OCI-LY7 (cell line): ENCODE results near the gene SPATS2L. TPM values are rescaled to one million over a fixed set of nuclear protein-coding genes. Genes with fewer than 3 reads are reported as not detected.

Source experiments
- BruUV-seq: library from RNA; stranded (reverse); fragments of 400-500 nt; replicated peaks from 2 replicates; lab custom pipeline; 2021; lab: Mats Ljungman, UMichigan
- CTCF ChIA-PET: fragments of 300-600 bp; sonication (Branson Sonifier 250); formaldehyde crosslinking; loops from one replicate; lab custom pipeline; 2022; ENCODE audit warnings: antibody characterized with exemption; ENCODE audit not compliant: unreplicated experiment; lab: Charles Lee
- POLR2A ChIA-PET: fragments of 300-600 bp; sonication (Branson Sonifier 250); formaldehyde crosslinking; loops from one replicate; lab custom pipeline; 2022; ENCODE audit warnings: antibody characterized with exemption; lab: Charles Lee
- DNase-seq: peaks from one replicate; pipeline ENCODE4 v3.0.0-alpha.2; 2015; ENCODE audit warnings: low spot score
- H2AFZ ChIP-seq: fragments of 200-600 bp; sonication (generic), shearing (Covaris generic); 2 replicates; pipeline ENCODE4 v1.6.1; 2014; ENCODE audit warnings: mild to moderate bottlenecking, antibody characterized with exemption, low read length, moderate library complexity
- H3K27ac ChIP-seq: fragments of 200-600 bp; sonication (generic); 2 replicates; pipeline ENCODE4 v1.5.1; 2014; ENCODE audit warnings: mixed run types, low read depth, mild to moderate bottlenecking, moderate library complexity, low read length, inconsistent platforms; ENCODE audit not compliant: poor library complexity, severe bottlenecking
- H3K36me3 ChIP-seq: fragments of 200-600 bp; sonication (generic); 2 replicates; pipeline ENCODE4 v1.6.1; 2014; ENCODE audit warnings: mild to moderate bottlenecking, antibody characterized with exemption, low read length, moderate library complexity, mixed read lengths; ENCODE audit not compliant: insufficient read depth
- H3K4me1 ChIP-seq: fragments of 200-600 bp; sonication (generic); 2 replicates; pipeline ENCODE4 v1.5.1; 2014; ENCODE audit warnings: mild to moderate bottlenecking, low read length; ENCODE audit not compliant: insufficient read depth, poor library complexity, severe bottlenecking
- H3K4me2 ChIP-seq: fragments of 200-600 bp; sonication (generic); 2 replicates; pipeline ENCODE4 v1.6.1; 2014; ENCODE audit warnings: mild to moderate bottlenecking, low read length
- H3K4me3 ChIP-seq: fragments of 200-600 bp; sonication (generic); 2 replicates; pipeline ENCODE4 v1.5.1; 2014; ENCODE audit warnings: mild to moderate bottlenecking, low read depth, low read length; ENCODE audit not compliant: poor library complexity, severe bottlenecking
- H3K79me2 ChIP-seq: fragments of 200-600 bp; sonication (generic); 2 replicates; pipeline ENCODE4 v1.6.1; 2016; ENCODE audit warnings: low read depth, mild to moderate bottlenecking, low read length, moderate library complexity, mixed read lengths; ENCODE audit not compliant: insufficient read depth
- H3K9me2 ChIP-seq: fragments of 200-600 bp; sonication (generic); 2 replicates; pipeline ENCODE4 v1.6.1; 2016; ENCODE audit warnings: mild to moderate bottlenecking, low read length, mixed read lengths; ENCODE audit not compliant: insufficient read depth
- H3K9me3 ChIP-seq: fragments of 200-600 bp; sonication (generic); 2 replicates; pipeline ENCODE4 v1.6.1; 2014; ENCODE audit warnings: mild to moderate bottlenecking, mixed run types, low read length, mixed read lengths
- H4K20me1 ChIP-seq: fragments of 200-600 bp; sonication (generic); 2 replicates; pipeline ENCODE4 v1.6.1; 2014; ENCODE audit warnings: mild to moderate bottlenecking, antibody characterized with exemption, low read length, moderate library complexity, mixed read lengths; ENCODE audit not compliant: insufficient read depth
- CTCF ChIP-seq: fragments of 200-600 bp; sonication (generic); conservative IDR thresholded peaks from 2 replicates; pipeline ENCODE4 v1.5.1; 2014; ENCODE audit warnings: mild to moderate bottlenecking, antibody characterized with exemption, low read length, moderate library complexity, mixed read lengths
- EZH2phosphoT487 ChIP-seq: fragments of 200-600 bp; sonication (generic); IDR thresholded peaks from 2 replicates; pipeline ENCODE4 v1.6.1; 2018; ENCODE audit warnings: low read depth, borderline replicate concordance, mild to moderate bottlenecking, mixed run types, antibody characterized with exemption, low read length, moderate library complexity, mixed read lengths
- intact Hi-C: fragments of 100-400 bp; cut with micrococcal nuclease; formaldehyde crosslinking; loops from one replicate; pipeline ENCODE4 v1.10.0; 2022; ENCODE audit not compliant: unreplicated experiment
- total RNA-seq, 2 experiments: library from RNA; depleted of rRNA in 1 of 2; stranded (reverse); fragments of >200 nt in 1 of 2; shearing (Covaris generic) in 1 of 2; gene quantifications; 2 replicates each; pipeline ENCODE4 v1.2.3, GENCODE V29; 2014 to 2022

Gene SPATS2L
- total RNA-seq, 2 experiments from 2014 or later: 3.1 to 5.2 TPM

- Histone ChIP-seq H3K4me3 (no peak overlapping the region), H3K9me2 (no peaks in the 10 kb centered on the region), H3K27ac (no peak overlapping the region), H2AFZ (no peak overlapping the region), H3K9me3 (no peaks in the 10 kb centered on the region), H3K4me2 (no peak overlapping the region), H3K79me2 (no peaks in the 10 kb centered on the region), H4K20me1 (no peaks in the 10 kb centered on the region), H3K4me1 (no peaks in the 10 kb centered on the region), H3K36me3 (no peaks in the 10 kb centered on the region)
- no TSS peak for BruUV-seq
- intact Hi-C loops: no loop called here
- POLR2A ChIA-PET: interaction anchor here (0.5 to 0.6 kb wide), 2 partner anchors 10 to 1287 kb away, joined by 3 to 4 read pairs; no protein-coding TSS in a partner anchor
- no peak for TF ChIP-seq CTCF
- no peak for TF ChIP-seq EZH2phosphoT487
- CTCF ChIA-PET: no interaction called here
- DNase-seq: no peak
These were observed 15.5 kb downstream of the SPATS2L start for GRCh38 chr2:200321780-200322534.

GRCh38 chr2:200322607-200323006 is 16.1 kb downstream of the SPATS2L start:
- no peak overlapping the region for H3K4me2 ChIP-seq
- no peaks in the 10 kb centered on the region for H3K9me3 ChIP-seq
- no peak overlapping the region for H3K27ac ChIP-seq
- H3K4me1 ChIP-seq: no peaks in the 10 kb centered on the region
- no peak overlapping the region for H2AFZ ChIP-seq
- H3K36me3 ChIP-seq: no peaks in the 10 kb centered on the region
- intact Hi-C loops: no loop called here
- no peaks in the 10 kb centered on the region for H3K9me2 ChIP-seq
- H4K20me1 ChIP-seq: no peaks in the 10 kb centered on the region
- ChIA-PET POLR2A (interaction anchor here (0.5 kb wide), 1 partner anchor 1768 kb away, joined by 6 read pairs; no protein-coding TSS in a partner anchor), CTCF (no interaction called here)
- no peak for TF ChIP-seq EZH2phosphoT487
- TF ChIP-seq CTCF: no peak
- H3K79me2 ChIP-seq: no peaks in the 10 kb centered on the region
- H3K4me3 ChIP-seq: no peak overlapping the region
- no TSS peak for BruUV-seq
- no peak for DNase-seq

GRCh38 chr2:200324362-200324761 is 17.9 kb downstream of the SPATS2L start:
- intact Hi-C loops: no loop called here
- Histone ChIP-seq H3K27ac (no peak overlapping the region), H3K79me2 (no peaks in the 10 kb centered on the region), H4K20me1 (no peaks in the 10 kb centered on the region), H3K36me3 (no peaks in the 10 kb centered on the region), H3K4me2 (no peak overlapping the region), H3K9me2 (no peaks in the 10 kb centered on the region), H3K4me3 (no peak overlapping the region), H2AFZ (no peak overlapping the region), H3K4me1 (no peaks in the 10 kb centered on the region), H3K9me3 (no peaks in the 10 kb centered on the region)
- TF ChIP-seq CTCF (no peak), EZH2phosphoT487 (no peak)
- POLR2A ChIA-PET: interaction anchor here (0.7 kb wide), 1 partner anchor 13 kb away, joined by 3 read pairs; no protein-coding TSS in a partner anchor
- CTCF ChIA-PET: no interaction called here
- no TSS peak for BruUV-seq
- DNase-seq: no peak
